Endothelial cell of umbilical vein (primary cell): Measurements from ENCODE around the gene C6orf89. TPM values are rescaled to one million over a fixed set of nuclear protein-coding genes. Genes with fewer than 3 reads are reported as not detected.

Experiments used
- BruUV-seq: library from RNA; stranded (reverse); fragments of 400-500 nt; replicated peaks from 2 replicates; lab custom pipeline; 2021; lab: Mats Ljungman, UMichigan
- CTCF ChIA-PET: fragments of 300-600, 350-600 bp; sonication (Branson Sonifier 250); formaldehyde crosslinking; loops from one replicate; lab custom pipeline; 2021; ENCODE audit warnings: antibody characterized with exemption, inconsistent platforms; lab: Charles Lee
- POLR2A ChIA-PET: fragments of 300-600, 350-600 bp; sonication (Branson Sonifier 250); formaldehyde crosslinking; loops from one replicate; lab custom pipeline; 2021; ENCODE audit warnings: antibody characterized with exemption, inconsistent platforms; lab: Charles Lee
- DNase-seq: peaks from one replicate; pipeline ENCODE4 v3.0.0-alpha.2; 2011; ENCODE audit warnings: low read depth, low spot score
- FAIRE-seq: peaks from 2 replicates; lab custom pipeline; 2011; peaks lifted over from hg19 to GRCh38; lab: Jason Lieb, UNC
- H2AFZ ChIP-seq: 2 replicates; pipeline ENCODE4 v1.6.0; 2012; ENCODE audit warnings: low read depth, low read length, control low read depth, inconsistent platforms
- H3K27ac ChIP-seq: 2 replicates; pipeline ENCODE4 v1.5.1; 2011; ENCODE audit warnings: low read depth, mild to moderate bottlenecking, control low read depth, low read length, moderate library complexity; ENCODE audit not compliant: insufficient read depth
- H3K27me3 ChIP-seq, 2 experiments: 2 replicates each; pipeline versions ENCODE4 v1.6.0 to v1.6.1; 2011; ENCODE audit warnings: low read length in 2 of 2, mixed read lengths in 1 of 2; ENCODE audit not compliant: control insufficient read depth in 2 of 2, insufficient read depth in 2 of 2
- H3K36me3 ChIP-seq, 2 experiments: 2 replicates in 1 of 2; 3 replicates in 1 of 2; pipeline ENCODE4 v1.5.1; 2011; ENCODE audit warnings: low read length in 2 of 2, mild to moderate bottlenecking in 1 of 2, moderate library complexity in 1 of 2; ENCODE audit not compliant: control insufficient read depth in 2 of 2, insufficient read depth in 2 of 2; ENCODE audit errors: extremely low read depth in 1 of 2
- H3K4me1 ChIP-seq: 3 replicates; pipeline ENCODE4 v1.5.1; 2011; ENCODE audit warnings: mild to moderate bottlenecking, low read length; ENCODE audit not compliant: control insufficient read depth, insufficient read depth; ENCODE audit errors: extremely low read depth
- H3K4me2 ChIP-seq: 2 replicates; pipeline ENCODE4 v1.6.1; 2011; ENCODE audit warnings: low read length, control low read depth, mixed read lengths; ENCODE audit not compliant: insufficient read depth
- H3K4me3 ChIP-seq, 3 experiments: fragments of 200-600 bp in 1 of 3; sonication (generic), shearing (Covaris generic) in 1 of 3; replicated peaks in 1 of 3; 2 replicates each; pipeline ENCODE4 v1.5.1; 2011 to 2016; ENCODE audit warnings: control low read depth in 3 of 3, low read length in 3 of 3, mild to moderate bottlenecking in 2 of 3, inconsistent platforms in 1 of 3, low read depth in 1 of 3, moderate library complexity in 1 of 3; ENCODE audit not compliant: insufficient read depth in 1 of 3
- H3K79me2 ChIP-seq: 2 replicates; pipeline ENCODE4 v1.6.0; 2012; ENCODE audit warnings: low read length, inconsistent platforms; ENCODE audit not compliant: control insufficient read depth, insufficient read depth
- H3K9ac ChIP-seq: replicated peaks from 2 replicates; pipeline ENCODE3; 2011; ENCODE audit warnings: low read length, control low read depth; ENCODE audit not compliant: insufficient read depth; ENCODE audit errors: extremely low read depth
- H3K9me1 ChIP-seq: replicated peaks from 3 replicates; pipeline ENCODE4 v1.6.0; 2011; ENCODE audit warnings: mild to moderate bottlenecking, low read length; ENCODE audit not compliant: control insufficient read depth, insufficient read depth; ENCODE audit errors: extremely low read depth
- H3K9me3 ChIP-seq: replicated peaks from 2 replicates; pipeline ENCODE4 v1.5.1; 2012; ENCODE audit warnings: low read length, inconsistent platforms; ENCODE audit not compliant: control insufficient read depth, insufficient read depth
- H4K20me1 ChIP-seq: replicated peaks from 2 replicates; pipeline ENCODE3; 2011; ENCODE audit warnings: mild to moderate bottlenecking, low read length; ENCODE audit not compliant: control insufficient read depth, insufficient read depth; ENCODE audit errors: extremely low read depth
- EZH2 ChIP-seq: IDR thresholded peaks from 2 replicates; pipeline ENCODE4 v1.6.1; 2012; ENCODE audit warnings: borderline replicate concordance, low read depth, mild to moderate bottlenecking, moderate library complexity, low read length, inconsistent platforms; ENCODE audit not compliant: severe bottlenecking
- FOS ChIP-seq: IDR thresholded peaks from 2 replicates; pipeline ENCODE4 v1.6.1; 2011; ENCODE audit warnings: mild to moderate bottlenecking, low read length, moderate library complexity, borderline replicate concordance; ENCODE audit not compliant: insufficient read depth
- GATA2 ChIP-seq: IDR thresholded peaks from 2 replicates; pipeline ENCODE4 v1.7.0; 2011; ENCODE audit warnings: low read depth, mild to moderate bottlenecking, moderate library complexity, mixed read lengths, low read length; ENCODE audit not compliant: insufficient read length, insufficient read depth
- JUN ChIP-seq: IDR thresholded peaks from 2 replicates; pipeline ENCODE4 v1.6.1; 2011; ENCODE audit warnings: borderline replicate concordance, low read depth; ENCODE audit not compliant: insufficient read length, insufficient read depth
- MYC ChIP-seq: IDR thresholded peaks from one replicate; pipeline ENCODE4 v1.6.1; 2011; ENCODE audit warnings: mild to moderate bottlenecking, low read depth, low read length
- POLR2A ChIP-seq: IDR thresholded peaks from 2 replicates; pipeline ENCODE4 v1.6.1; 2012; ENCODE audit warnings: low read depth, mild to moderate bottlenecking, control low read depth, low read length
- POLR2AphosphoS5 ChIP-seq: IDR thresholded peaks from 2 replicates; pipeline ENCODE4 v1.6.1; 2012; ENCODE audit warnings: low read depth, mild to moderate bottlenecking, control low read depth, low read length, moderate library complexity; ENCODE audit not compliant: insufficient read depth
- dilution Hi-C: fragments of 300-500 bp; cut with MboI; formaldehyde crosslinking; loops from one replicate; pipeline ENCODE4 v1.15.0; 2019; ENCODE audit warnings: low sequenced_read_pairs; ENCODE audit not compliant: extremely low pct_ligation_motif_present
- intact Hi-C: fragments of 100-400 bp; cut with micrococcal nuclease; formaldehyde crosslinking; loops from one replicate; pipeline ENCODE4 v1.10.0; 2022
- polyA plus RNA-seq, 4 experiments: library from polyadenylated mRNA; depleted of rRNA in 3 of 4; stranded (reverse) in 3 of 4; unstranded in 1 of 4; fragments of >200 nt; gene quantifications; 2 replicates each; pipeline versions ENCODE4 v1.2.1 to v1.2.3, GENCODE V29; 2011 to 2012; ENCODE audit warnings: missing spikeins in 1 of 4
- total RNA-seq: library from RNA; stranded (reverse); gene quantifications from 2 replicates; pipeline ENCODE4 v1.2.3, GENCODE V29; 2021
- TF ChIP-seq, protein P1 (sequence below): IDR thresholded peaks from 2 replicates; pipeline ENCODE4 v1.6.1; 2011; ENCODE audit not compliant: insufficient read depth, insufficient read length
- TF ChIP-seq, protein P2 (sequence below), 2 donors: IDR thresholded peaks; 1 replicate in 1 of 2; 2 replicates in 1 of 2; pipeline ENCODE4 v1.5.1; 2011; ENCODE audit warnings: low read length in 2 of 2, mild to moderate bottlenecking in 2 of 2, moderate library complexity in 2 of 2, control low read depth in 1 of 2, inconsistent platforms in 1 of 2, low read depth in 1 of 2; ENCODE audit not compliant: insufficient read depth in 1 of 2; ENCODE audit errors: extremely low read depth in 1 of 2

Gene C6orf89
- total and polyA plus RNA-seq, 2 donors (not counting 3 experiments of a cell fraction or from before 2014, with no cell fraction given): 18.2 to 34.0 TPM

DNA sequence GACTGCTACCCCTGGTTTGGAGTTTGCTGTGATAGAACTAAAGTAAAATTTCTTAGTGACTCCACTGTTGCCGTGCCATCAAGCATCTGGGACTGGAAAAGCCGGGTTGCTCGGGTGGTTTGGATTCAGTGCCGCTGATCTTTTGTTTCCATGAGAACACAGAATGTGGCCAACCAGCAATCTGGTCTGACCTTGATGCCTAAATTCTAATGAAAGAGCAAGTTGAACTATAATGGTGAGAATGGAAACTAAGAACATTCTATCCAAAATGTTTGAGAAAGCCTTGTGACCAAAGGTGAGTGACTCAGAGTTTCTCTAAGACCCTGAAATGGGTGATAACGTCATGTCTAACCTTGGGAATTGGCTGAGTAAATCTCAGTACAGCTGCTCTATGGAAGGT lies 58.9 kb downstream of the C6orf89 start:
- CTCF ChIA-PET: no interaction called here
- no peak overlapping the region for H3K27ac ChIP-seq
- H3K9me1 ChIP-seq: no peaks in the 10 kb centered on the region
- no peak for FAIRE-seq
- no peak overlapping the region for H3K4me3 ChIP-seq
- no peak overlapping the region for H3K4me2 ChIP-seq
- no peak overlapping the region for H3K9ac ChIP-seq
- intact Hi-C loops (loop anchor here (1.0 kb wide), 1 partner anchor 34 kb away; no protein-coding TSS in a partner anchor), dilution Hi-C loops (no loop called here)
- H3K79me2 ChIP-seq: no peaks in the 10 kb centered on the region
- DNase-seq: no peak
- H3K27me3 ChIP-seq: peaks cover 0 to 3% of the 10 kb centered on the region in 2 experiments
- TF ChIP-seq, protein P1, sequence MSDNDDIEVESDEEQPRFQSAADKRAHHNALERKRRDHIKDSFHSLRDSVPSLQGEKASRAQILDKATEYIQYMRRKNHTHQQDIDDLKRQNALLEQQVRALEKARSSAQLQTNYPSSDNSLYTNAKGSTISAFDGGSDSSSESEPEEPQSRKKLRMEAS: no peak
- TF ChIP-seq MYC: no peak
- no peak for TF ChIP-seq POLR2AphosphoS5
- TF ChIP-seq POLR2A: no peak
- TF ChIP-seq FOS: no peak
- TF ChIP-seq, protein P2, sequence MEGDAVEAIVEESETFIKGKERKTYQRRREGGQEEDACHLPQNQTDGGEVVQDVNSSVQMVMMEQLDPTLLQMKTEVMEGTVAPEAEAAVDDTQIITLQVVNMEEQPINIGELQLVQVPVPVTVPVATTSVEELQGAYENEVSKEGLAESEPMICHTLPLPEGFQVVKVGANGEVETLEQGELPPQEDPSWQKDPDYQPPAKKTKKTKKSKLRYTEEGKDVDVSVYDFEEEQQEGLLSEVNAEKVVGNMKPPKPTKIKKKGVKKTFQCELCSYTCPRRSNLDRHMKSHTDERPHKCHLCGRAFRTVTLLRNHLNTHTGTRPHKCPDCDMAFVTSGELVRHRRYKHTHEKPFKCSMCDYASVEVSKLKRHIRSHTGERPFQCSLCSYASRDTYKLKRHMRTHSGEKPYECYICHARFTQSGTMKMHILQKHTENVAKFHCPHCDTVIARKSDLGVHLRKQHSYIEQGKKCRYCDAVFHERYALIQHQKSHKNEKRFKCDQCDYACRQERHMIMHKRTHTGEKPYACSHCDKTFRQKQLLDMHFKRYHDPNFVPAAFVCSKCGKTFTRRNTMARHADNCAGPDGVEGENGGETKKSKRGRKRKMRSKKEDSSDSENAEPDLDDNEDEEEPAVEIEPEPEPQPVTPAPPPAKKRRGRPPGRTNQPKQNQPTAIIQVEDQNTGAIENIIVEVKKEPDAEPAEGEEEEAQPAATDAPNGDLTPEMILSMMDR (IDR thresholded peaks at IDR 0.05; ENCODE audit: extremely low read depth in 1 of 2, insufficient read depth in 1 of 2, low read depth in 1 of 2, low read length in 2 of 2): no peak
- no peak for TF ChIP-seq GATA2
- no peak for TF ChIP-seq JUN
- TF ChIP-seq EZH2: no peak
- POLR2A ChIA-PET: no interaction called here
- BruUV-seq: no TSS peak
- H4K20me1 ChIP-seq: no peaks in the 10 kb centered on the region
- peaks cover 6% of the 10 kb centered on the region for H3K4me1 ChIP-seq
- no peaks in the 10 kb centered on the region for H3K36me3 ChIP-seq
- H2AFZ ChIP-seq: no peak overlapping the region
- no peaks in the 10 kb centered on the region for H3K9me3 ChIP-seq
